HT1080 (cell line): ENCODE data around the gene CREG2. TPM values are rescaled to one million over a fixed set of nuclear protein-coding genes. Genes with fewer than 3 reads are reported as not detected.

Experiments
- DNase-seq: peaks from one replicate; pipeline ENCODE4 v3.0.0-alpha.2; 2015; ENCODE audit warnings: low read depth
- total RNA-seq: library from RNA; depleted of rRNA; stranded (reverse); fragments of >200 nt; shearing (Covaris generic); gene quantifications from 2 replicates; pipeline ENCODE4 v1.2.3, GENCODE V29; 2014

Gene CREG2
- total RNA-seq, 1 experiment from 2014 or later: 7.1 TPM

GRCh38 chr2:101410114-101410513 is 22.8 kb upstream of the CREG2 start:
- no peak for DNase-seq

- no peak for DNase-seq
Observed at GRCh38 chr2:101409699-101410098, 22.4 kb upstream of the CREG2 start.

- DNase-seq: no peak
Observed at GRCh38 chr2:101408925-101409324, 21.6 kb upstream of the CREG2 start.

- no peak for DNase-seq
Observed at GRCh38 chr2:101405351-101405899, 18.1 kb upstream of the CREG2 start.

GRCh38 chr2:101403745-101404144 is 16.4 kb upstream of the CREG2 start:
- DNase-seq: no peak

GRCh38 chr2:101402630-101403029 is 15.3 kb upstream of the CREG2 start:
- no peak for DNase-seq

- no peak for DNase-seq
Observed at GRCh38 chr2:101401906-101402305, 14.6 kb upstream of the CREG2 start.

GRCh38 chr2:101401326-101401665 is 14.0 kb upstream of the CREG2 start:
- no peak for DNase-seq

GRCh38 chr2:101400506-101401325 is 13.4 kb upstream of the CREG2 start:
- no peak for DNase-seq

GRCh38 chr2:101400048-101400447 is 12.7 kb upstream of the CREG2 start:
- peak; percentile 29 for DNase-seq

GRCh38 chr2:101399021-101399799 is 11.9 kb upstream of the CREG2 start:
- no peak for DNase-seq

GRCh38 chr2:101398116-101398821 is 11.0 kb upstream of the CREG2 start:
- no peak for DNase-seq

GRCh38 chr2:101396316-101396717 is 9.0 kb upstream of the CREG2 start:
- peak; percentile 85 for DNase-seq

GRCh38 chr2:101395545-101396315 is 8.4 kb upstream of the CREG2 start:
- no peak for DNase-seq

GRCh38 chr2:101388232-101388631 is 929 bp upstream of the CREG2 start:
- peak; percentile 84 for DNase-seq

- DNase-seq: no peak
Observed at GRCh38 chr2:101386599-101387150, 628 bp downstream of the CREG2 start.

GRCh38 chr2:101383016-101383541 is 4.2 kb downstream of the CREG2 start:
- DNase-seq: no peak

GRCh38 chr2:101382442-101382841 is 4.9 kb downstream of the CREG2 start:
- DNase-seq: no peak

GRCh38 chr2:101380376-101380775 is 6.9 kb downstream of the CREG2 start:
- peak; percentile 89 for DNase-seq

- no peak for DNase-seq
Observed at GRCh38 chr2:101379091-101379490, 8.2 kb downstream of the CREG2 start.
